Duodenal mucosa (tissue), 2 donors: Measurements from ENCODE around the gene ODC1.

Experiments used
- H3K27ac ChIP-seq: one replicate; pipeline ENCODE4 v1.7.0; 2013; ENCODE audit warnings: low read depth, low read length
- H3K27me3 ChIP-seq, 2 donors: one replicate each; pipeline ENCODE4 v1.7.0; 2013; ENCODE audit warnings: low read length in 2 of 2, control low read depth in 1 of 2; ENCODE audit not compliant: insufficient read depth in 2 of 2, control insufficient read depth in 1 of 2
- H3K36me3 ChIP-seq, 2 donors: one replicate each; pipeline ENCODE4 v1.7.0; 2013; ENCODE audit warnings: low read length in 2 of 2, control low read depth in 1 of 2; ENCODE audit not compliant: insufficient read depth in 2 of 2, control insufficient read depth in 1 of 2
- H3K4me1 ChIP-seq, 2 donors: one replicate each; pipeline ENCODE4 v1.7.0; 2013; ENCODE audit warnings: low read length in 2 of 2, control low read depth in 1 of 2; ENCODE audit not compliant: insufficient read depth in 2 of 2, control insufficient read depth in 1 of 2
- H3K4me3 ChIP-seq, 2 donors: one replicate each; pipeline ENCODE4 v1.7.0; 2013; ENCODE audit warnings: low read length in 2 of 2, low read depth in 1 of 2
- H3K9ac ChIP-seq, 2 donors: one replicate each; pipeline ENCODE4 v1.7.0; 2013; ENCODE audit warnings: low read length in 2 of 2, low read depth in 1 of 2
- H3K9me3 ChIP-seq, 2 donors: one replicate each; pipeline ENCODE4 v1.7.0; 2013; ENCODE audit warnings: low read length in 2 of 2, control low read depth in 1 of 2; ENCODE audit not compliant: control insufficient read depth in 1 of 2

Gene ODC1

DNA sequence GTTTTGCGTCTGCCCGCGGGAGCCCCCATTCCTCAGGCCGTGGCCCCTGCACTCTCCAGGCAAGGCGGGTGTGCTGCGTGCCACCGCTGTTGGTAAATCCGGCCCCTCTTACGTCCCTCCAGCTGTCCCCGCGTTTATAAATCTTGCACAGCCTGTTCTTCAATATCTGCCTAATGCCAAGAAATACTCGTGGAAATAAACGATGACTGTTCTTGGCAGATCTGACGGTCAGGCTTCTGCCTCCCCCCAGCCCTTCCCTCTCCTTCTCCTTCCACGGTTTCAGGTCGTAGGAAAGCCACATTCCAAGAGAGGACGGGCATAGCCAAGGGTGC lies 20.5 kb downstream of the ODC1 start:
- no peak overlapping the region for H3K27ac ChIP-seq
- H3K36me3 ChIP-seq: peaks cover 19 to 53% of the 10 kb centered on the region in 2 donors
- no peak overlapping the region for H3K9ac ChIP-seq
- H3K4me3 ChIP-seq: no peak overlapping the region
- H3K9me3 ChIP-seq: no peaks in the 10 kb centered on the region
- H3K4me1 ChIP-seq: peaks cover 25 to 30% of the 10 kb centered on the region in 2 donors
- no peaks in the 10 kb centered on the region for H3K27me3 ChIP-seq

DNA sequence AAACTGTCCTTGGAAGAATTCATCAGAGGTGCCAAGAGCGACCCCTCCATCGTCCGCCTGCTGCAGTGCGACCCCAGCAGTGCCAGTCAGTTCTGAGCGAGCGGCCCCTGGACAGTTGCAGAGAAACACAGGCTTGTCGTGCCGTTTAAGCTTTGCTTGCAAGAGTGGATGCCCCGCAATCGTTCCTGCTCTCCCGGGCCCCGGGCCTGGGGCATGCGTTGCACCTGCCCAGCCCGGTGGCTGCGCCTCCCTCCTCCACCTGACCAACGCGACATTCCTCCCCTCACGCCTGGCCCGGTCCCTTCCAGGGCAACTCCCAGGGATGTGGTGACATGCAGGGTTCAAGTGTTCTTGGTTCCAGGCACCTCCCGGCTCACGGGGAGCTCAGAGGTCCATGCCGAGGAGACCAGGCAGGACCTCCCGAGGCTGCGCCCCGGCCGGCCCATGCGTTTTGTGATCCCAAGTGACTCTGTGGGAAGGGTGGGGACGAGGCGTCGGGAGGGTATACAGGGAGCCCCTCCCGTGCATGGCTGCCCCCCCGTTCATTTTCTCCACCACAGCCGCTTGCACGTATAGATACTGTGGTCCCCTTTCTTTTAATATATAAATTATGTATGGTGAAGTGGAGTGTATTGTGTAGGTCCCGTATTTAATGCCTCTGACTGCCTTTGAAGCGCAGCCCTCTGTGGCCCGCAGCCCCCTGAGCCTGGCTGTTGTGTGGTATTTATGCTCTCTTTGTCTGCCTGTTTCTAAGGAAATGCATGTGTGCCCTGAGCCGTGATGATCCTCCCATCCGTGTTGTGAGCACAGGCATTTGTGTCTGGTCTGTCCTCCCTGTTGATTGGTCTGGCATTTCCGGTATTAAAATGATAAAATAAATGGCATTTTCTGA lies 21.2 kb downstream of the ODC1 start:
- Histone ChIP-seq H3K4me3 (no peak overlapping the region), H3K27ac (no peak overlapping the region), H3K36me3 (peaks cover 24 to 59% of the 10 kb centered on the region in 2 donors)

DNA sequence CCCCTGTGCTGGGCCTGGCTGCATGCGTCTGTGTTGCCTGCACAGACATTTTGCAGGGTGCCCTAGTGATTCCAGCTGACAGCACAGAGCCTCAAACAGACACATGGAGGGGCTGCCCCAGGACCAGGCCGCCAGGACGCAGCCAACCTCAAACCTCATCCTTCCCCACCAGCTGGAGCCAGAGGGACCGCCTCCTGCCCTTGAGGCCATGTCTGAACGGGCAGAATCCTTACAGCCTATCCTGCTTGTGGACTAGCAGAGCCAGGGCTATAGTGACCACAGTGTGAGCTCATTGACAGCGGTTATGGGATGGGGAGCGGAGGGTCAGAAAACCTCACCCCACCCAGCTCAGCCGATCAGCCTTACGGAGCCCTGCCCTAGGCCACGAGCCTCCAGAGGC lies 22.4 kb downstream of the ODC1 start:
- Histone ChIP-seq H3K9ac (no peak overlapping the region), H3K27ac (no peak overlapping the region), H3K4me1 (peaks cover 13 to 19% of the 10 kb centered on the region in 2 donors), H3K27me3 (no peaks in the 10 kb centered on the region), H3K36me3 (peaks cover 25 to 71% of the 10 kb centered on the region in 2 donors), H3K9me3 (no peaks in the 10 kb centered on the region), H3K4me3 (no peak overlapping the region)

More for the DNA sequence above, 21.2 kb downstream of the ODC1 start:
- Histone ChIP-seq H3K4me1 (peaks cover 19 to 30% of the 10 kb centered on the region in 2 donors), H3K9ac (no peak overlapping the region), H3K9me3 (no peaks in the 10 kb centered on the region), H3K27me3 (no peaks in the 10 kb centered on the region)

DNA sequence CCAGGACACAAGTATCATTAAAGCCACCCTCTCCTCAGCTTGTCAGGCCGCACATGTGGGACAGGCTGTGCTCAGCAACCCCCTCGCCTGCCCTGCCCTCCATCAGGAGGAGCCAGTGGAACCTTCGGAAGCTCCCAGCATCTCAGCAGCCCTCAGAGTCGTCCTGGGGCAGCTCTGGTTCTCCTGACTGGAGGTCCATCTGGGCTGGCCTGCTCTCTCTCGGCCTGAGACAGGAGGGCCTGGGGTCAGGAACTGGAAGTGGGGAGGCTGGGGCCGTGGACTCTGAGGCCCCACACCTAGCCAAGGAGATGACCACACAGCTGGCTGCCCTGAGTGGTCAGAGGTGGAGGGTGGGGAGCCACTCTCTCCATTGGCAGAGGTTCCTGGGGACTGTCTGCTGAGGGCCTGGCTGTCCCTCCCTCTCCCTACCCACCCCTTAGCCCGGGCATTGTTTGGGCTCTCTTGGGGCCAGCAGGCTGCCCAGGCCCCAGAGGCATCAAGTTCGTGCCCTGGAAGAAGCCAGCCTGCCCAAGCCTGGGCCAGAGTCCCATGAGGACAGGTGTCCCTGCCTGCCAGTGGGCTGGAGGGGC lies 23.1 kb downstream of the ODC1 start:
- Histone ChIP-seq H3K9ac (no peak overlapping the region), H3K9me3 (no peaks in the 10 kb centered on the region), H3K27ac (no peak overlapping the region), H3K4me1 (peaks cover 13 to 14% of the 10 kb centered on the region in 2 donors), H3K36me3 (peaks cover 25 to 71% of the 10 kb centered on the region in 2 donors), H3K4me3 (no peak overlapping the region), H3K27me3 (no peaks in the 10 kb centered on the region)

DNA sequence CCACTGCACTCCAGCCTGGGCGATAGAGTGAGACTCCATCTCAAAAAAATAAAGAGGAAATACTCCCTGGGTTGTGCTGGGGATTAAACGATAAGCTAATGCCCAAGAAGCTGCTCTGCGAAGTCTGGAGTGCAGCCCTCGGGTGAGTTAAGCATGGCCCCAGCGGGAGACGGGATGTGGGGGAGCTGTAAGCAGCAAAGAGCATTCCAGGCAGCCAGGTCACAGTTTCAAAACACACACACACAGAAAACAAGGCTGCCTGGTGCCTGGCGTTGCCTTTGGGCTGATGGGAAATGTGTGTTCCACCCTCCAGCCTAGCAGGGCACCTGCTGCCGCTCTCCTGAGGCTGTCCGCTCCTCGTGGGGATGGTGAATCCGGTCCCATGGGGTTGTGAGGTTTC lies 24.1 kb downstream of the ODC1 start:
- Histone ChIP-seq H3K9me3 (no peaks in the 10 kb centered on the region), H3K36me3 (peaks cover 25 to 79% of the 10 kb centered on the region in 2 donors), H3K27me3 (no peaks in the 10 kb centered on the region), H3K4me1 (peaks cover 12 to 13% of the 10 kb centered on the region in 2 donors), H3K9ac (no peak overlapping the region), H3K27ac (no peak overlapping the region), H3K4me3 (no peak overlapping the region)

DNA sequence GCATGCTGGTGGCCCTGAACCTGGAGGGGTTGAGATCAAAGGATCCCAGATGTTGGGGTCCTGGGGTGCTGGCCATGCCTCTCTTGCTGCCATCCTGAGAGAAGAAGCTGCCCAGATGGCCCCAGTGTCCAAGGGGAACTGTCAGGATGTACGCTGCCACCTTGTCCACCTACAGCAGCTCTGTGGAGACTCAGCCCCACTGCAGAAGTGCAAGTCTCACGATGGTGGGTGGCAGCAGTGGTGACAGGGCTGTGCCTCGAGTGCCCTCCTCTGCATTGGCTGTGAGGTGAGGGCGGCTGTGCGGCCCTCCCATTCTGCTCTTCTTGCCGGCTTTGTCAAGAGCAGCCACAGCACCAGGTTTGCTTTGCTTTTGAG lies 24.7 kb downstream of the ODC1 start:
- H3K27me3 ChIP-seq: no peaks in the 10 kb centered on the region
- no peak overlapping the region for H3K27ac ChIP-seq
- peaks cover 7% of the 10 kb centered on the region in 2 donors for H3K4me1 ChIP-seq
- no peaks in the 10 kb centered on the region for H3K9me3 ChIP-seq
- no peak overlapping the region for H3K4me3 ChIP-seq
- H3K36me3 ChIP-seq: peaks cover 25 to 78% of the 10 kb centered on the region in 2 donors
- no peak overlapping the region for H3K9ac ChIP-seq

DNA sequence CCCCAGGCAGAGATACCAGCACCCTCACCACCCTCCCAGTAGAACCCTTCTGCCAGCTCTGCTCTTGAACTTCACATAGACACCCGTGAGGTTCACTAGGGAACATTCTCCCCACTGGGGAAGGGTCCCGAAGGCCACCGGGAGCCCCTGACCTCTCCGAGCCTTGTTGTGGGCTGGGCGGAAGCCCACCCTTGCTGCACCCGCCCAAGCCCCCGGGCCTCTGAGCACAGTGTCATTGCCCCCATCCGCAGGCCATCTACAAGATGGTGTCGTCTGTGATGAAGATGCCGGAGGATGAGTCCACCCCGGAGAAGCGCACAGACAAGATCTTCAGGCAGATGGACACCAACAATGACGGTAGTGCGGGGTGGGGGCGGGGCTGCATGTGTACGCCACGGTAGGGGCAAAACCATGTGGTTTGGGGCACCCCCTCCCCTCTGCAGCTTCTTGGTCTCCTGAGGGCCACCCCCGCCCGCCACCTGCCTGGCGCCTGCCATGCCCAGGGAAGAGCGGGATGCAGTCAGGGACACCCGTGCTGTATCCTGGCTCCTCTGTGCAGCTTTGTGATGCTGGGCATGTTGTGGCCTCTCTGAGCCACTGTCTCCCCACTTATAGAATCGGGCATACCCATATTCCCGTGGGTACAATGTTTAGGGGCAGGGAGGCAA lies 25.3 kb downstream of the ODC1 start:
- H3K9me3 ChIP-seq: no peaks in the 10 kb centered on the region
- no peak overlapping the region for H3K27ac ChIP-seq
- peaks cover 2% of the 10 kb centered on the region in 2 donors for H3K4me1 ChIP-seq
- no peak overlapping the region for H3K4me3 ChIP-seq
- H3K36me3 ChIP-seq: peaks cover 25 to 75% of the 10 kb centered on the region in 2 donors
- no peaks in the 10 kb centered on the region for H3K27me3 ChIP-seq
- H3K9ac ChIP-seq: no peak overlapping the region

DNA sequence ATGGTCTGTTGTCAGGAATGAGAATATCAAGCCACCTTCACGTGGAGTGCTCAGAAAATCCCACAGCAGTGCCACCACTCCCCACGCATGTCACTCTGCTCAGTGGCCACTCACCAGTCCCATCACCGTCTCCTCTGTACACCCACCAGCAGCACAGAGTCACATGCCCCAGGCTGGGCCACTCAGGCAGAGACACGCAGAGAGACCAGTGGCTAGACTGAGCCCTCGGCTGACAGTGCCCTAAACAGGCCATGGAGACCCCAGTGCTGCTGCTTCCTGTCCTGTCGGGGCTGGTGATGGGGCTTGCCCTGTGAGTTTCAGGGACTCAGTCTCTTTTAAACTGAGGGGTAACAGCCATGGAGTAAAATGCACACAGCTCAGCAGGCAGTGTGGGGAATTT lies 25.9 kb downstream of the ODC1 start:
- Histone ChIP-seq H3K9me3 (no peaks in the 10 kb centered on the region), H3K4me1 (peaks cover 0 to 5% of the 10 kb centered on the region in 2 donors), H3K27ac (no peak overlapping the region), H3K9ac (no peak overlapping the region), H3K4me3 (no peak overlapping the region), H3K36me3 (peaks cover 25 to 69% of the 10 kb centered on the region in 2 donors), H3K27me3 (no peaks in the 10 kb centered on the region)

DNA sequence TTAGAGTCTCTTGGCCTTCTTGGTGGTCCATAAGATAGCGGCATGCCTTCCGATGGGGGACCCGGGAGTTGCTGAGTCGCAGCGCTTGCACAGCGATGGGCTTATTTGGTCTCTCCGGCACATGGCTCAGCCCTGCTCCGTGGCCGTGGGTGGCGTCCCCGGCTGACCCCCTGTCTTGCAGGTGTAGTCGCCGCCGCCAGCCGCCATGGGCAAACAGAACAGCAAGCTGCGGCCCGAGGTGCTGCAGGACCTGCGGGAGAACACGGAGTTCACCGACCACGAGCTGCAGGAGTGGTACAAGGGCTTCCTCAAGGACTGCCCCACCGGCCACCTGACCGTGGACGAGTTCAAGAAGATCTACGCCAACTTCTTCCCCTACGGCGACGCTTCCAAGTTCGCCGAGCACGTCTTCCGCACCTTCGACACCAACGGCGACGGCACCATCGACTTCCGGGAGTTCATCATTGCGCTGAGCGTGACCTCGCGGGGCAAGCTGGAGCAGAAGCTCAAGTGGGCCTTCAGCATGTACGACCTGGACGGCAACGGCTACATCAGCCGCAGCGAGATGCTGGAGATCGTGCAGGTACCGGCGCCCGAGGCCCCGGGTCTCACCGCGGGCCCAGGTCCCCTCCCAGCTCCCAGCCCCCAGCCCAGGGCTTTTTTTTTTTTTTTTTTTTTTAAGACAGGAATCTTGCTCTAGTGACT lies 28.4 kb downstream of the ODC1 start:
- Histone ChIP-seq H3K4me3 (no peak overlapping the region), H3K4me1 (peaks cover 3 to 13% of the 10 kb centered on the region in 2 donors), H3K36me3 (peaks cover 20 to 44% of the 10 kb centered on the region in 2 donors), H3K27ac (no peak overlapping the region), H3K27me3 (no peaks in the 10 kb centered on the region), H3K9me3 (no peaks in the 10 kb centered on the region), H3K9ac (no peak overlapping the region)
